ENCODE data around the gene ADAM12. TPM values are rescaled to one million over a fixed set of nuclear protein-coding genes. Genes with fewer than 3 reads are reported as not detected.

ADAM12 gene
- 1 to 10 TPM in 2 of 9 donors, under 1 TPM in 7; 0.13 to 3.9 (median 0.69) TPM for total RNA-seq
- under 1 TPM; 0.08 to 0.37 (median 0.16) TPM for polyA plus RNA-seq
- long read RNA-seq, donor 1 = 0 reads
- long read RNA-seq, donor 2 = 0 reads
- long read RNA-seq, donor 3 = 0 reads
- long read RNA-seq, donor 4 = 0 reads
- long read RNA-seq, donor 5, partial matches to known transcripts = 1 of 2 reads
- long read RNA-seq, donor 5, other reads (novel, unspliced or antisense) = 1 of 2 reads
- long read RNA-seq, donor 6 = 0 reads
- long read RNA-seq, donor 7 = 0 reads
- long read RNA-seq, donor 8, partial matches to known transcripts = 0 of 1 reads
- long read RNA-seq, donor 8, other reads (novel, unspliced or antisense) = 0 of 1 reads
- long read RNA-seq, donor 9 = 0 reads
- long read RNA-seq, donor 10 = 0 reads

GRCh38 chr10:126387931-126388911, at the start of gene ADAM12:
Gene ADAM12 (minus strand): TSS chr10:126388477. CDS start chr10:126388145, 332 bp downstream.
- intact Hi-C loops (cut with DNase I) = loop anchor here in 1 of 2 donors (5.0 kb wide), 1 partner anchor 406 kb away; no protein-coding TSS in a partner anchor
- peaks cover 10% of the 10 kb centered on the region for H3K27me3 ChIP-seq
- DNase-seq = peak in 6 of 7 donors; percentile 33 to 60 (median 45)
- TF ChIP-seq CTCF (IDR thresholded peaks at IDR 0.05) (no peak), POLR2A (IDR thresholded peaks at IDR 0.05) (no peak)
- H3K4me1 ChIP-seq (replicated peaks in 1 of 2) = peaks cover 10 to 12% of the 10 kb centered on the region in 2 donors
- H3K9me3 ChIP-seq (replicated peaks in 1 of 3) = no peaks in the 10 kb centered on the region
- WGBS, 4 donors = 0 to 8% (median 5%) methylated on average over 5 to 127 of the region's 127 CpGs
- H3K27ac ChIP-seq = peak within 1 kb of the TSS in 1 of 5 donors; percentile 24
- peak within 1 kb of the TSS in 2 of 4 donors; percentile 14 to 53 for H3K4me3 ChIP-seq
- H3K36me3 ChIP-seq (replicated peaks in 1 of 2) = no peaks in the 10 kb centered on the region

- no peak for DNase-seq
- intact Hi-C loops (cut with DNase I) = no loop called here
Measured at GRCh38 chr10:126437635-126438406, 49.5 kb upstream of the ADAM12 start.

GRCh38 chr10:126434235-126434634, 46.0 kb upstream of the ADAM12 start:
- Histone ChIP-seq H3K4me1 (replicated peaks in 1 of 2) (no peaks in the 10 kb centered on the region), H3K9me3 (replicated peaks in 1 of 3) (no peaks in the 10 kb centered on the region), H3K27ac (no peak overlapping the region), H3K4me3 (no peak overlapping the region), H3K27me3 (no peaks in the 10 kb centered on the region), H3K36me3 (replicated peaks in 1 of 2) (no peaks in the 10 kb centered on the region)
- no peak for DNase-seq
- TF ChIP-seq CTCF (IDR thresholded peaks at IDR 0.05) (no peak), POLR2A (IDR thresholded peaks at IDR 0.05) (no peak)
- intact Hi-C loops (cut with DNase I) = no loop called here
- 55 to 66% (median 62%) methylated on average over 5 of the region's 5 CpGs for WGBS, 4 donors

More at GRCh38 chr10:126437635-126438406, 49.5 kb upstream of the ADAM12 start:
- H3K4me3 ChIP-seq = no peak overlapping the region
- no peak for TF ChIP-seq CTCF (IDR thresholded peaks at IDR 0.05)
- no peak for TF ChIP-seq POLR2A (IDR thresholded peaks at IDR 0.05)
- 78 to 92% (median 89%) methylated on average over 2 of the region's 2 CpGs for WGBS, 4 donors
- H3K27me3 ChIP-seq = no peaks in the 10 kb centered on the region
- no peak overlapping the region for H3K27ac ChIP-seq
- H3K36me3 ChIP-seq (replicated peaks in 1 of 2) = no peaks in the 10 kb centered on the region
- no peaks in the 10 kb centered on the region for H3K4me1 ChIP-seq (replicated peaks in 1 of 2)
- no peaks in the 10 kb centered on the region for H3K9me3 ChIP-seq (replicated peaks in 1 of 3)

All from adrenal gland (tissue), 19 donors.